Neural cell (in vitro differentiated cells): ENCODE measurements around the gene EYS. TPM values are rescaled to one million over a fixed set of nuclear protein-coding genes. Genes with fewer than 3 reads are reported as not detected.

Experiments
- H2AFZ ChIP-seq: fragments of 200-600, 300-800 bp; sonication (generic), shearing (Covaris generic); 2 replicates; pipeline ENCODE4 v1.6.0; 2014; ENCODE audit warnings: low read depth, mild to moderate bottlenecking, antibody characterized with exemption, low read length, moderate library complexity
- H3F3A ChIP-seq: fragments of 200-600 bp; shearing (Covaris generic); 2 replicates; pipeline ENCODE4 v1.6.1; 2016; ENCODE audit warnings: mild to moderate bottlenecking, moderate library complexity, mixed read lengths, antibody characterized with exemption, low read length; ENCODE audit not compliant: insufficient read depth, poor library complexity, severe bottlenecking
- H3K27ac ChIP-seq: fragments of 200-600, 300-800 bp; sonication (generic), shearing (Covaris generic); 2 replicates; pipeline ENCODE4 v1.5.1; 2014; ENCODE audit warnings: mild to moderate bottlenecking, low read length, moderate library complexity
- H3K27me3 ChIP-seq: fragments of 300-800, 200-600 bp; sonication (generic), shearing (Covaris generic); 2 replicates; pipeline ENCODE4 v1.6.0; 2014; ENCODE audit warnings: mild to moderate bottlenecking, low read depth, low read length, moderate library complexity; ENCODE audit not compliant: insufficient read depth
- H3K36me3 ChIP-seq: fragments of 300-800, 200-600 bp; sonication (generic), shearing (Covaris generic); 2 replicates; pipeline ENCODE4 v1.5.1; 2014; ENCODE audit warnings: mild to moderate bottlenecking, antibody characterized with exemption, low read length, moderate library complexity; ENCODE audit not compliant: insufficient read depth
- H3K4me2 ChIP-seq: fragments of 300-800, 200-600 bp; sonication (generic), shearing (Covaris generic); 2 replicates; pipeline ENCODE4 v1.6.0; 2014; ENCODE audit warnings: mild to moderate bottlenecking, low read length
- H3K4me3 ChIP-seq: fragments of 300-800, 200-600 bp; sonication (generic), shearing (Covaris generic); 2 replicates; pipeline ENCODE4 v1.5.1; 2014; ENCODE audit warnings: mild to moderate bottlenecking, low read length, moderate library complexity
- H3K79me2 ChIP-seq: fragments of 200-600 bp; shearing (Covaris generic); replicated peaks from 2 replicates; pipeline ENCODE4 v1.6.0; 2014; ENCODE audit warnings: mild to moderate bottlenecking, low read length, moderate library complexity; ENCODE audit not compliant: insufficient read depth
- H3K9ac ChIP-seq: fragments of 300-800, 200-600 bp; sonication (generic), shearing (Covaris generic); 2 replicates; pipeline ENCODE4 v1.6.1; 2016; ENCODE audit warnings: mild to moderate bottlenecking, low read length, mixed read lengths
- H3K9me2 ChIP-seq: fragments of 200-600 bp; shearing (Covaris generic); 2 replicates; pipeline ENCODE4 v1.6.1; 2016; ENCODE audit warnings: mild to moderate bottlenecking, low read length, mixed read lengths; ENCODE audit not compliant: insufficient read depth
- H3K9me3 ChIP-seq: fragments of 200-600, 300-800 bp; sonication (generic), shearing (Covaris generic); 2 replicates; pipeline ENCODE4 v1.6.1; 2016; ENCODE audit warnings: mild to moderate bottlenecking, mixed run types, low read length, moderate library complexity, mixed read lengths
- H4K20me1 ChIP-seq: fragments of 200-600 bp; shearing (Covaris generic); 2 replicates; pipeline ENCODE4 v1.6.1; 2016; ENCODE audit warnings: mild to moderate bottlenecking, mixed run types; ENCODE audit not compliant: insufficient read depth
- CTCF ChIP-seq: fragments of 450-650 bp; IDR thresholded peaks from 2 replicates; pipeline ENCODE4 v1.5.1; 2014; ENCODE audit warnings: antibody characterized with exemption, mild to moderate bottlenecking, moderate library complexity; ENCODE audit not compliant: poor library complexity, severe bottlenecking
- EP300 ChIP-seq: fragments of 450-650 bp; conservative IDR thresholded peaks from 2 replicates; pipeline ENCODE4 v1.6.1; 2014; ENCODE audit warnings: antibody characterized with exemption, mild to moderate bottlenecking, moderate library complexity; ENCODE audit not compliant: poor library complexity, severe bottlenecking
- EZH2 ChIP-seq: fragments of 200-600, 300-800 bp; shearing (Covaris generic), sonication (generic); IDR thresholded peaks from 2 replicates; pipeline ENCODE4 v1.6.1; 2014; ENCODE audit warnings: antibody characterized with exemption, low read length, borderline replicate concordance, mild to moderate bottlenecking; ENCODE audit not compliant: insufficient read depth, poor library complexity, severe bottlenecking
- MXI1 ChIP-seq: fragments of 450-650 bp; conservative IDR thresholded peaks from 2 replicates; pipeline ENCODE4 v1.6.1; 2014; ENCODE audit warnings: antibody characterized with exemption, mild to moderate bottlenecking; ENCODE audit not compliant: poor library complexity, severe bottlenecking
- POLR2AphosphoS5 ChIP-seq: IDR thresholded peaks from 2 replicates; pipeline ENCODE4 v1.6.1; 2012
- RAD21 ChIP-seq: fragments of 450-650 bp; conservative IDR thresholded peaks from 2 replicates; pipeline ENCODE4 v1.6.1; 2014; ENCODE audit warnings: antibody characterized with exemption, mild to moderate bottlenecking, moderate library complexity
- REST ChIP-seq: IDR thresholded peaks from 2 replicates; pipeline ENCODE4 v1.6.1; 2012; ENCODE audit warnings: borderline replicate concordance
- SMC3 ChIP-seq: fragments of 450-650 bp; conservative IDR thresholded peaks from 2 replicates; pipeline ENCODE4 v1.6.1; 2014; ENCODE audit warnings: antibody characterized with exemption, mild to moderate bottlenecking, moderate library complexity; ENCODE audit not compliant: poor library complexity
- TAF1 ChIP-seq: IDR thresholded peaks from 2 replicates; pipeline ENCODE4 v1.6.1; 2012; ENCODE audit warnings: low read depth
- polyA plus RNA-seq: library from polyadenylated mRNA; depleted of rRNA; stranded (reverse); fragments of >200 nt; gene quantifications from 2 replicates; pipeline ENCODE4 v1.2.3, GENCODE V29; 2014

Gene EYS
- polyA plus RNA-seq, 1 donor from 2014 or later = 0.38 TPM

GRCh38 chr6:63683071-63683603 is 2023.9 kb downstream of the EYS start:
- H3K4me3 ChIP-seq = no peak overlapping the region
- H3K27me3 ChIP-seq = no peaks in the 10 kb centered on the region
- no peaks in the 10 kb centered on the region for H3K9me3 ChIP-seq
- no peaks in the 10 kb centered on the region for H4K20me1 ChIP-seq
- no peaks in the 10 kb centered on the region for H3F3A ChIP-seq
- H3K9ac ChIP-seq = no peak overlapping the region
- no peak for TF ChIP-seq CTCF
- TF ChIP-seq SMC3 = no peak
- no peak for TF ChIP-seq REST
- TF ChIP-seq MXI1 = no peak
- no peak for TF ChIP-seq POLR2AphosphoS5
- TF ChIP-seq RAD21 = no peak
- TF ChIP-seq TAF1 = no peak
- no peak for TF ChIP-seq EZH2
- TF ChIP-seq EP300 = no peak
- no peak overlapping the region for H3K4me2 ChIP-seq
- no peaks in the 10 kb centered on the region for H3K36me3 ChIP-seq
- H3K27ac ChIP-seq = no peak overlapping the region
- H2AFZ ChIP-seq = no peak overlapping the region
- no peaks in the 10 kb centered on the region for H3K9me2 ChIP-seq
- H3K79me2 ChIP-seq = peaks cover 42% of the 10 kb centered on the region

GRCh38 chr6:63677282-63677681 is 2029.7 kb downstream of the EYS start:
- TF ChIP-seq CTCF = no peak
- TF ChIP-seq SMC3 = no peak
- TF ChIP-seq TAF1 = no peak
- TF ChIP-seq REST = no peak
- no peak for TF ChIP-seq EZH2
- TF ChIP-seq EP300 = no peak
- TF ChIP-seq RAD21 = no peak
- H3K9me2 ChIP-seq = no peaks in the 10 kb centered on the region
- H3K9ac ChIP-seq = no peak overlapping the region
- H3K4me3 ChIP-seq = no peak overlapping the region
- no peak overlapping the region for H3K4me2 ChIP-seq
- no peak overlapping the region for H3K27ac ChIP-seq
- H3K36me3 ChIP-seq = no peaks in the 10 kb centered on the region
- peaks cover 63% of the 10 kb centered on the region for H3K79me2 ChIP-seq
- H3K9me3 ChIP-seq = no peaks in the 10 kb centered on the region
- no peaks in the 10 kb centered on the region for H4K20me1 ChIP-seq
- no peaks in the 10 kb centered on the region for H3K27me3 ChIP-seq
- H2AFZ ChIP-seq = no peak overlapping the region
- no peaks in the 10 kb centered on the region for H3F3A ChIP-seq
